GM21576 (cell line): Measurements from ENCODE around the gene CKAP5.
"Not testable (repeated sequence)": the region's sequence is repeated elsewhere in the genome, so short reads cannot be mapped to it uniquely, and the experiment has no call there.

Experiments
- ATAC-seq: cut with Tn5 transposase; IDR thresholded peaks from one replicate; pipeline ENCODE4 v1.9.1; 2021; ENCODE audit warnings: mild to moderate bottlenecking, moderate library complexity; ENCODE audit not compliant: unreplicated experiment

Gene CKAP5

GRCh38 chr11:46728659-46729040 is 117.4 kb downstream of the CKAP5 start:
- no peak for ATAC-seq

- ATAC-seq, result no peak
Measured at GRCh38 chr11:46727952-46728658, 118.0 kb downstream of the CKAP5 start.

GRCh38 chr11:46726206-46726862 is 119.7 kb downstream of the CKAP5 start:
- no peak for ATAC-seq

GRCh38 chr11:46725338-46726205 is 120.5 kb downstream of the CKAP5 start:
- no peak for ATAC-seq

GRCh38 chr11:46724088-46724487 is 122.0 kb downstream of the CKAP5 start:
- no peak for ATAC-seq

- no peak for ATAC-seq
Measured at GRCh38 chr11:46723359-46723680, 122.8 kb downstream of the CKAP5 start.

- no peak for ATAC-seq
Measured at GRCh38 chr11:46722566-46723358, 123.3 kb downstream of the CKAP5 start.

GRCh38 chr11:46721286-46721685 is 124.8 kb downstream of the CKAP5 start:
- no peak for ATAC-seq

- ATAC-seq, result no peak
Measured at GRCh38 chr11:46719543-46720218, 126.4 kb downstream of the CKAP5 start.

- no peak for ATAC-seq
Measured at GRCh38 chr11:46719048-46719542, 127.0 kb downstream of the CKAP5 start, which contains the start of gene F2. TSS of gene F2 (plus strand) at chr11:46719213. CDS start at chr11:46719236, 23 bp downstream.

GRCh38 chr11:46718155-46719019 is 127.7 kb downstream of the CKAP5 start:
- ATAC-seq, result no peak

GRCh38 chr11:46717825-46718154 is 128.3 kb downstream of the CKAP5 start:
- not testable (repeated sequence) for ATAC-seq

- no peak for ATAC-seq
Measured at GRCh38 chr11:46712874-46713576, 133.1 kb downstream of the CKAP5 start.

- no peak for ATAC-seq
Measured at GRCh38 chr11:46711303-46711702, 134.8 kb downstream of the CKAP5 start.

- ATAC-seq, result no peak
Measured at GRCh38 chr11:46710821-46711269, 135.2 kb downstream of the CKAP5 start.

- ATAC-seq, result not testable (repeated sequence)
Measured at GRCh38 chr11:46709351-46709750, 136.7 kb downstream of the CKAP5 start.

GRCh38 chr11:46706886-46707285 is 139.2 kb downstream of the CKAP5 start:
- no peak for ATAC-seq

GRCh38 chr11:46705070-46705688 is 140.9 kb downstream of the CKAP5 start:
- no peak for ATAC-seq
